HG03571 (cell line): ENCODE results near the gene PEAR1.

Experiments used
- ATAC-seq: cut with Tn5 transposase; IDR thresholded peaks from one replicate; pipeline ENCODE4 v1.9.1; 2021; ENCODE audit not compliant: unreplicated experiment

Gene PEAR1

GRCh38 chr1:156859523-156860112, 33.9 kb upstream of the PEAR1 start:
- ATAC-seq: no peak

GRCh38 chr1:156860113-156860627, 33.3 kb upstream of the PEAR1 start:
- no peak for ATAC-seq

- no peak for ATAC-seq
Measured at GRCh38 chr1:156860628-156861423, 32.7 kb upstream of the PEAR1 start, which contains the start of gene NTRK1. Gene NTRK1, plus strand, starts transcription at chr1:156860865. Its CDS starts 70 bp downstream, at chr1:156860935.

- no peak for ATAC-seq
Measured at GRCh38 chr1:156862584-156862983, 30.9 kb upstream of the PEAR1 start.

GRCh38 chr1:156862997-156863599, 30.4 kb upstream of the PEAR1 start:
- no peak for ATAC-seq

- no peak for ATAC-seq
Measured at GRCh38 chr1:156863631-156864030, 29.9 kb upstream of the PEAR1 start.

GRCh38 chr1:156864796-156865195, 28.7 kb upstream of the PEAR1 start:
- ATAC-seq: no peak

- ATAC-seq: no peak
Measured at GRCh38 chr1:156865258-156865657, 28.3 kb upstream of the PEAR1 start.

GRCh38 chr1:156865865-156866248, 27.7 kb upstream of the PEAR1 start:
- ATAC-seq: no peak

GRCh38 chr1:156866249-156866909, 27.1 kb upstream of the PEAR1 start:
- ATAC-seq: no peak

GRCh38 chr1:156868341-156868740, 25.2 kb upstream of the PEAR1 start:
- ATAC-seq: no peak

- no peak for ATAC-seq
Measured at GRCh38 chr1:156869455-156869854, 24.1 kb upstream of the PEAR1 start.

GRCh38 chr1:156873659-156874058, 19.9 kb upstream of the PEAR1 start:
- ATAC-seq: no peak

GRCh38 chr1:156874142-156874541, 19.4 kb upstream of the PEAR1 start:
- ATAC-seq: no peak

GRCh38 chr1:156874572-156875340, 18.8 kb upstream of the PEAR1 start:
- no peak for ATAC-seq

- no peak for ATAC-seq
Measured at GRCh38 chr1:156875341-156875615, 18.2 kb upstream of the PEAR1 start.

- no peak for ATAC-seq
Measured at GRCh38 chr1:156876281-156876680, 17.2 kb upstream of the PEAR1 start.

- no peak for ATAC-seq
Measured at GRCh38 chr1:156877433-156878170, 15.9 kb upstream of the PEAR1 start.

- ATAC-seq: no peak
Measured at GRCh38 chr1:156879876-156880275, 13.6 kb upstream of the PEAR1 start.

- ATAC-seq: no peak
Measured at GRCh38 chr1:156880473-156880872, 13.0 kb upstream of the PEAR1 start.
